Inferior parietal cortex (tissue), 1 donor: ENCODE measurements around the gene SOX12.
"Not testable (repeated sequence)": the region's sequence is repeated elsewhere in the genome, so short reads cannot be mapped to it uniquely, and the experiment has no call there.

Experiments
- DNase-seq: peaks from one replicate; pipeline ENCODE4 v3.0.0-alpha.2; 2016; ENCODE audit errors: extremely low spot score

Gene SOX12

DNA sequence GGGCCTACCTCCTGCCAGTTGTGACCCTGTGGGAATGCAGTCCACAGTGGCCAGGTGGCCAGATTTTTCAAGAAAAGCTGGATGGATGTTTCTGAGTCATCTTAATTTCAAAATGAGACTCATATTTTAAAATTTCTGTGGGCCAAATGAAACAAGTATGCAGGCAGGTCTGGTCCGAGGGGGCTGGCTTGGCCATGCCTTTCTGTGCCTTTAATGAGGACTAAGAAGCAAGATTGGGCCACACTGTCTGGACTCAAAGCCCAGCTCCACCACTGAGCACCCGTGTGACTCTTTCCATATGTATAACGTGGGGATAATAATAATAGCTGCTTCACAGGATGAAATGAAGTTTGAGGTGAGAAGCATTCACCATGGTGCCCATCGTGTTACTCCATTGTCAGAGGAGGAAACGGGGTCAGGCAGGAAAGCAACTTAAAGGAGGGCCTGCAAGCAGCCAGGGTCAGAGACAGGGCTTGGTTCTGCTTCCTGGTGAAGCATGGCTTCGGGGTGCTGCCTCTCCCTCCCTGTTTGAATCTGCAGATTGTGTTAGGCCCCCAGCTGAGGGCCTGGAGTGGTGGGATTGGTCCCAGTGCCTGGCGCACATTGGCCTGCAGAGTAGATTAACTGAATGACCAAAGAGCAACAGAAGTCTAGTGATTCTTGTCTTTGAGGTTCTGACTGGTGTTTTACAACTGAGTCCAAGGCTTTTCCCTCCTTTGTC is 3.8 kb downstream of the SOX12 start:
- no peak for DNase-seq

DNA sequence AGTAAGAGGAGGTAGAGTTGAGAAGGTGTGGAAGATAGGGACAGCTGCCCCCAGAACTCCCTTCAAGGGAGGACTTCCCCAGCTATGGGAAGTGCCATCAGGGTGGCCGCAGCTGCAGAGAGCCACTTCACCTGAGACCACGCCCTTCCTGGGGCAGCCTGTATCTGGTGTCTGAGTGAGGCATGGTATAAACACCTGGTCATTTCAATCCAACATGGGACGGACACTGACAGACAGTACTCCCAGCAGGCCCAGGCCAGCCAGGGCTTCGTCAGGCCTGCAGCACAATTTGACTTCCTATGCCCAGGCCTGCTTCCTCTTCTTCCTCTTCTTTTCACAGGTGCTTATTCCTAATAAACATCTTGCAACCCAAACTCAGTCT is 4.5 kb downstream of the SOX12 start:
- no peak for DNase-seq

DNA sequence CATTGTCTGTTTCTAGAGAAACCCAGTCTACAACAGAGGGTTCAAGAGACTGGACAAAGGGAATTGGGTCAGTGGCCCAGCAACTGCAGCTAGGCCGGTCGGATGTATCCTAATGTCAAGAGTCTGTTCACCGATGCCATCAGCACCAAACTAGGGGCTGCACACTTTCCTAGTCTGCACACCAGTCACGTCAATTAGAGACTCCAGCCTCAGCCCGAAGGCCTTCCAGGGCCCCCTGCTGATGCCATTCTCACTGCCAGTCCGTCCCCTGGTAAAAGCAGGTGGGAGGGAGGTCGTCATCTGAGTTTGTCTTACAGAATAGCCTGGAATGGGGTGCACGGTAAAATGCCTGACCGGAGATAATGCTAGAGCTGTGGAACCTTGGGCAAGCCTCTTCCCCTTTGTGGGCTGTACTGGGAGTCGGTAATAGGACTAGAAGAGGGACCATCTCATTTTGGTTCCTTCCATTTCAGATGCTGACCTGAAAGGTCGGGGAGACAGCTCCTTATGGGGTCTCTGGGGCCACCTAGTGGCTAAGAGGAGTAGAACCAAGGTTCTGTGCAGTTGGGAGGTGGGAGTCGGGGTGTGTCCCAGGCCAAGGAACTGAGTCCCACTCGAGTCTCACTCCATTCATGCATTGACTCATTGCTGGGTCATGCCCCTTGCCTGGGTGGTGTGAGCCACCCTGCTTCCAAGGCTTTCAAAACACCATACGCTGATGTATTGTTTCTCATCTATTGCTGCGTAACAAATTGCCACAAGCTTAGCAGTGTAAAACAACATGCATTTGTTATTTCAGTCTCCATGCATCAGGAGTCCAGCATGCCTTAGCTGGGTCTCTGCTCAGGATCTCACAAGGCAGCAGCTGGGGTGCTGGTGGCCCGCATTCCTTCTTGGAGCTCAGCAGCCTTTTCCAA is 5.1 kb downstream of the SOX12 start:
- DNase-seq, result peak; percentile 77

DNA sequence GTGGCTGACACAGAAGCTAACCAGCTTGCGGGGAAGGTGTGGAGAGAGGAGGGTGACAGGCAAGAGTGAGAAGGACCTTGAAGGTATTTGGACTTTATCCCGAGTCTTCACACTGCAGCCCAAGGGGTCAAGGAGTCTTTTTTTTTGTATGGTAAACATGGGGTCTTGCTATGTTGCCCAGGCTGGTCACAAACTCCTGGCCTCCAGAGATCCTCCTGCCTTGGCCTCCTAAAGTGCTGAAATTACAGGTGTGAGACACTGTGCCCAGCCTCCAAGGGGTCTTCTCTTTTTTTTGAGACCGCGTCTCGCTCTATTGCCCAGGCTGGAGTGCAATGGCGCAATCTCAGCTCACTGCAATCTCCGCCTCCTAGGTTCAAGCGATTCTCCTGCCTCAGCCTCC is 9.2 kb downstream of the SOX12 start:
- DNase-seq, result no peak

DNA sequence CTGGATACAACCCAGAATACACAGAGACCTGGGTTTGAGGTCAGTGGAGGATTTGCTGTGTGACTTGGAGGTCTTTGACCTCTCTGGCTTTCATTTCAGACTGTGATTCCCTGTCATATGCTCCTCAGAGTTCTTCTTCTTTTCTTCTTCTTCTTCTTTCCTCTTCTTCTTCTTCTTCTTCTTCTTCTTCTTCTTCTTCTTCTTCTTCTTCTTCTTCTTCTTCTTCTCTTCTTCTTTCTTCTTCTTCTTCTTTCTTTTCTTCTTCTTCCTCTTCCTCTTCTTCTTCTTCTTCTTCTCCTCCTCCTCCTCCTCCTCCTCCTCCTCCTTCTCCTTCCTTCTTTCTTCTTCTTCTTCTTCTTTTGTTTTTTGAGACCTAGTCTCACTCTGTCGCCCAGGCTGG is 10.7 kb downstream of the SOX12 start:
- DNase-seq, result not testable (repeated sequence)

DNA sequence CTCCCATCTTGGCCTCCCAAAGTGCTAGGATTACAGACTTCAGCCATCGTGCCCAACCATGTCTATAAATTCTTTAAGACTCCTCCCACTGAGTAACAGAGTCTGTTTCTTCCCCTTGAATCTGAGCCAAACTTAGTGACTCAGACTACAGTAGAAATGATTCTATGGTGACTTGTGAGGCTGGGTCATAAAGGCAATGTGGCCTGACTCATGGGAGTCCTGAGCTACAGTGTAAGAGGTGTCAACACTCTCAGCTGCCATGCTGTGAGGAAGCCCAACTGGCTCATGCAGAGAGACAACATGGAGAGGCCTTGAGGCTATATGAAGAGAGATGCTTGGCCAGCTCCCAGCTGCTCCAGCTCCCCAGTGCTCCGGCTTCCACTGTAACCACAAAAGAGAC is 16.3 kb downstream of the SOX12 start:
- no peak for DNase-seq

DNA sequence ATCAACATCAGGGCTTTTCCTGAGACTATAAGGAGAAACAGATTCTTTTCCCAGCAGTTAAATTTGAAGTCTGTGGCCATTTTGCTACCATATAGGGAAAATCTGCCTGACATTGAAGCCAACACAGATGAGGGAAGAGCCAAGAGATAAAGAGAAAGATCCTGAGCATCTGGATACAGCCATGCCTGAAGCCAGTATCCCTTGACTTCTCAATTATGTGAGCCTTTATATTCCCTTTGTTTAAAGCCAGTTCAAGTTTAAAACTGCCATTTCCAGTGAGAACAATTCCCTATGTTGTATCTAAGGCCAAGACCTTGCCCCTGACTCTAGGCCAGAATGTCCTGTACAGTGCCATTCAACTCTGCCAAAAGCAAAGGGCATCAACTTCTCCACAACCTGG is 17.8 kb downstream of the SOX12 start:
- no peak for DNase-seq

DNA sequence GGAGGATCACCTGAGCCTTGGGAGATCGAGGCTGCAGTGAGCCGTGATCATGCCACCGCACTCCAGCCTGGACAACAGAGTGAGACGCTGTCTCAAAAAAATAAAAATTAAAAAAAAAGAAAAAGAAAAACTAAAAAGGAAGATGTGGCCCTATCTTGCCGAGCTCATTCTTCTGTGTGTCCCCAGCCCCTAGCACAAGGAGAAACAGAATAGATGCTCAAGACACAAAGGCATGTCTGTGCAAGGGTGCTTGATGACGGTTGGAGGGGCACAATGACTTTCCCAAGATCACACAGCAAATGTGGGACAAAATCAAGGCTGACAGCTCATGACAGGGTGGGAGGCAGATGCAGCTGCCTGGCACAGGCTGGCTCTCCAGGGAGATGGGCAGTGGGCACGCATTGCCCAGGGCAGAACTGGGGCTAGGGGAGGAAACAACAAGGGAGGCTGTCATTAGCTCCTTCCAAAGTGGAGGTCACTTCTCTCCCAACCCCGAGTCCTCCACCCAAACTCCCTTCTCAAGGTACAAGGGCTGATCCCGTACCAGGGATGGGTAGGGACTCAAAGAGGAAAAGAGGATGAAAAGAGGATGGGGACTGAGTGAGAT is 20.8 kb downstream of the SOX12 start:
- no peak for DNase-seq

DNA sequence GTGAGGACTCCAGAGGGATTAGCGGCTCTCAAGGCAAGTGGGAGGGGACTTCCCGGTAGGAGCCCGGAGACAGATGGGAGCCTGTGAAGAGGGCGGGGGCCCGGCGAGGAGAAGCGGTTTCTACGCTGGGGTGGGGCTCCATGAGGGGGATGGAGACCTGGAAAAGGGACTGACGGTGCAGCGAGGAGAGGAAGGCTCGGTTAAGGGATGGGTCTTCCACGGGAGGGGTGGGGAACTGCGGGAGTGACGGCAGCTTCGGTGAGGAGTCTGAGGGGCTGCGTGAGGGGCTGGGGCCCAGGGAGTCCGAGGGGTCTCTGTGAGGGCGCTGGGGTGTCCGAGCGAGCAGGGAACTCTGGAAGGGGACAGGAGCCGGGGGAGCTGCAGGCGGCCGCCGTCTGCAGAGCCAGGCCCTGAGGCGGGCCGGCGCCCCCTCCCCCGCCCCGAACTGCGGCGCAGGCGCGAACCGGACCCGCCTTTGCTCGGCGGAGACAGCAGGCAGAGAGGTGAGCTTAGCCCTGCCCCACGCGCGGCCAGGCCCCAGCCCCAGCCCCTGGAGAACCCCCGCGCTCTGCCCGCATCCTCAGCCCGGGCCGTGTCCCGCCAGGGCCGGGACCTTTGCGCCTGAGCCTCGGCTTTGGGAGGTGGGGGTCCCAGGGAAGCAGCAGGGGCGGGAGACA is 21.4 kb downstream of the SOX12 start, which contains the start of gene NRSN2:
TSS of gene NRSN2 (plus strand) at position 472 of the 677 bp plus-strand sequence. CDS start 2,533 bp downstream, outside the sequence.
- DNase-seq, result peak; percentile 48

DNA sequence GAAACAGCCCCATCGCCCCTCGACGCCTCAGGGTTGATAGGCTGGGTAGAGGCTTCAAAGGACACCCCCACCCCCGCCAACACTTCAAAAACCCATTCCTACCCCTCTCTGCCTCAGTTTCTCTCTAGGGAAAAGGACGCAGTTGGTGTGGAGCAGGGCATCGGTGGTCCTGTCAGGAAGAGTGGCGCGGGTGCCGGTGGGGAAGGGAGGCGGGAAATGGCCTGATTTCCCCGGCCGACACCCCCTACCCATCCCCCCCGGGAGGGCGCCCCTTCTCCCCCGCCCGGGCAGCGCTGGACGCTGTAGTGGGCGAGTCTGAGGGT is 21.9 kb downstream of the SOX12 start:
- DNase-seq, result no peak

DNA sequence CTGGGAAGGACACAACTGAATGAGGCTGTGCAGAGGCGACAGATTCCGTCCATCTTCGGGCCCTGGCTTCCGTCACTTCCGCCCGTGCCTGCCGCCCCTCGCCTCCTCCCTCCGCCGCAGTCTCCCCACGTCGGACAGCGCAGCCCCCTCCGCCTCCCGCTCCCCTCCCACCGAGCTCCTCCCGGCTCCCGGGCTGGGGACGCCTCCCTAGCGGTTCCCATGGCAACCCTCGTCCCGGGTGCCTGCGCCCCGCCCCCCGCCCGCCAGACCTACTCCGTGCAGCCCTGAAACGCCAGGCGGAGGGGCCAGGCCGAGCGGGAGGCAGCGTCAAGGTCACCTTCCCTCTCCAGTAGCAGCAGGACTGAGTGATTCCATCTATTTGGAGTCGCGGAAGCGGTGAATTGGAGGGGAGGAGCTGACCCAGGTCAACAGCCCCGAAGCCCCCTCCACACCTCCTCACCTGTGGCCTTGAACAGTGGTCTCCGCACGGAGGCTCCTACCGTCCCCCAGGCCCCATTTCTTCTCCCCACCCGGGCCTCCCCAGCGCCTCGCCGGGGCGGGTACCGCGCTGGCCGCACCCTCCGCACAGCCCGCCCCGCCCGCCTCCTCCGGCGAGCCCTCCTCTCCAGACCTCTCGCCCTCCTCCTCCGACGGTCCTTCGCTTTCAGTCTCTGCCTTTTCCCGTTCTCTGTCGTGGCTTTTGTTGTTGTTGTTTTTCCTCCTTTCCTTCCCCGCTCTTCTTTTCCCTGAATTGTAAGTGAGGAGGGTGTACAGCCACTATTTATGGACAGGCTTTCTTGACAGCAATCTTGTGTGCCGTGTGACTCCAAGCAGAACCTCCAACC is 22.5 kb downstream of the SOX12 start:
- peak; percentile 87 for DNase-seq

DNA sequence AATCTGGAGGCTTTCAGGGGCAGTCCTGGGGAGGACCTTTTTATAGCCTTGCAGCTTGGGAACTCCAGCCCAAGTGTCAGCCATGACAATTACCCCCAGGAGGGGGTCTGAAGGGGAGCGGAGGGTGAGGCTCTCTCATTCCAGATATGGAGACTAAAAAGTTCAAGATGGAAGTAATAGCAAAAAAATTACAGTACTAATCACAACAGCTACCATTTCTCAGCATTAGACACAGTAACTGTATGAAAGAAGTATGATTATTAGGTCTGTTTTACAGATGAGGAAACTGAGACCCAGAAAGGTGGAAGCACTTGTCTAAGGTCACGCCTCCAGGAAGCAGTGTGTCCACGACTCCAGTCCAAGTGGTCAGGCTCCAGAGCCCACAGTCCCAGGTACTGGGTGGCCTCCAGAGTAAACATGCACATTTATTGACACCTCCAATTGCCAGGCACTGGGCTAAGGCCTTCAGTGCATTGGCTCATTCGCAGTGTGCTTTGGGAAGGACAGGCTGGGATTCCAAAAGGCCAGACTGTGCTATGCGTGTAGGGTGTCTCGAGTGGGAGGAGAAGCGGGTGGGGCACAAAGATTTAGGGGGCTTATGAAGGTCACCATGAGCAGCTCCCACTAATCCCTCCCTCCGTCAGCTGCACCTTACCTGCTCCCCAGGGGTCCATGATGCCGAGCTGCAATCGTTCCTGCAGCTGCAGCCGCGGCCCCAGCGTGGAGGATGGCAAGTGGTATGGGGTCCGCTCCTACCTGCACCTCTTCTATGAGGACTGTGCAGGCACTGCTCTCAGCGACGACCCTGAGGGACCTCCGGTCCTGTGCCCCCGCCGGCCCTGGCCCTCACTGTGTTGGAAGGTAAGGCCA is 23.9 kb downstream of the SOX12 start:
- DNase-seq, result no peak

DNA sequence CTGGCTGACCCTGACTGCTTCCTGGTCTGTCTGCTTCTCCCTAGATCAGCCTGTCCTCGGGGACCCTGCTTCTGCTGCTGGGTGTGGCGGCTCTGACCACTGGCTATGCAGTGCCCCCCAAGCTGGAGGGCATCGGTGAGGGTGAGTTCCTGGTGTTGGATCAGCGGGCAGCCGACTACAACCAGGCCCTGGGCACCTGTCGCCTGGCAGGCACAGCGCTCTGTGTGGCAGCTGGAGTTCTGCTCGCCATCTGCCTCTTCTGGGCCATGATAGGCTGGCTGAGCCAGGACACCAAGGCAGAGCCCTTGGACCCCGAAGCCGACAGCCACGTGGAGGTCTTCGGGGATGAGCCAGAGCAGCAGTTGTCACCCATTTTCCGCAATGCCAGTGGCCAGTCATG is 27.8 kb downstream of the SOX12 start:
- DNase-seq, result no peak

DNA sequence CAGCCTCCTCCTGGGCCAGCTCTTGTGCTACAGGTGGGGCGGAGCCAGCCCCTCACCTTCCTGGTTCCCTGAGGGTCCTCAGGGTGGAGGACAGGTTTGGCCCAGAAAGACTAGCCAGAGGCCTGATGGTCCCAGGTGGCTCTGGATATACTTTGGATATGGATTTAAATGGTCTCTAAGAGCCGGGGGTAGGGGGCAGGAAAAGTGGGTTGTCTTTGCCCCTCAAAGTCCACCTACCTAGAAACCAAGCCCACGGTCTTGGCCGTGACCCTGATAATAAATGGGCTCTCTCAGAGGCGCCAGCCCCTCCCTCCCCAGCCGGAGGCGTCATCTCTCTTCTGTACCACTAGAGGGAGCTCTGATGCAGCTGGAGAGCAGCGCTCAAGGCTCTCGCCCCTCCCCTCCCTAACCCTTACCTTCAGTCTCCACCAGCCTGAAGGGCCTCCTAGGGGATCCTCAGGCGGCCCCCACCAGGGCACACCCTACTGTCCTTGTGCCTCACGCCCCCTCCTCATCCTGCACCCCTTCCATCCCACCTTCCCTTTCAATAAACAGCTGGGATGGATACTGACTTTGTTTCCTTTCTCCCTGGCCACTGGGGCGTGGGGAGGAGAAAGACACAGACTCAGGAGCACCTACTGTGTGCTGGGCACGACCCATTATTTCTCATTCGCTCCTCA is 29.1 kb downstream of the SOX12 start:
- DNase-seq, result peak; percentile 93

DNA sequence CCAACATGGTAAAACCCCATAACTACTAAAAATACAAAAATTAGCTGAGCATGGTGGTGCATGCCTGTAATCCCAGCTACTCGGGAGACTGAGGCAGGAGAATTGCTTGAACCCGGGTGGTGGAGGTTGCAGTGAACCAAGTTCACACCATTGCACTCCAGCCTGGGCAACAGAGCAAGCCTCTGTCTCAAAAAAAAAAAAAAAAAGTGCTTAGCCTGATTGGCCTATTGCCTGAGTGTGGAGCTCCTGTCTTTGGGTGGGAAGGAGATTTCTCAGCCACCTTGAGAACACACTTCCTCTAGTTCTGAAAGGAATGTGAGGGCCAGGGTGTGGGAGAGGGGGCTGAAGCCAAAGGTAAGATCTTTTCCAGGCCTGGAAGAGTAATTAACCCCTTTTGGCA is 30.8 kb downstream of the SOX12 start:
- not testable (repeated sequence) for DNase-seq

DNA sequence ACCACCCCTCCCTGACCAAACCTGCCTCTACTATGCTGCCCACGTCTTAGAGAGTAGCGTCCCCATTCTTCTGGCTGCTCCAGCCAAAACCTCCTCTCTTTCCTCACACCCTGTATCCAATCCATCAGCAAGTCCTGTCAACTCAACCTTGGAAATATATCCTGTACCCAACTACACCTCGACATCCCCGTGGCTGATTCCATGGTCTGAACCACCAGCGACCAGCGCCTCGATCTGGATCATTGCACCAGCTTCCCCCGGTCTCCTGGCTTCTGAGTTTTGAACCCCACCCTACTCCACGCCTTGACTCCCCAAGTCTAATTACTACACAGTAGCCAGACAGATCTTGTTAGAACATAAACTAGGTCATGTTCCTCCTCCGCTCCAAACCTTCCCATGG is 31.4 kb downstream of the SOX12 start:
- DNase-seq, result no peak

DNA sequence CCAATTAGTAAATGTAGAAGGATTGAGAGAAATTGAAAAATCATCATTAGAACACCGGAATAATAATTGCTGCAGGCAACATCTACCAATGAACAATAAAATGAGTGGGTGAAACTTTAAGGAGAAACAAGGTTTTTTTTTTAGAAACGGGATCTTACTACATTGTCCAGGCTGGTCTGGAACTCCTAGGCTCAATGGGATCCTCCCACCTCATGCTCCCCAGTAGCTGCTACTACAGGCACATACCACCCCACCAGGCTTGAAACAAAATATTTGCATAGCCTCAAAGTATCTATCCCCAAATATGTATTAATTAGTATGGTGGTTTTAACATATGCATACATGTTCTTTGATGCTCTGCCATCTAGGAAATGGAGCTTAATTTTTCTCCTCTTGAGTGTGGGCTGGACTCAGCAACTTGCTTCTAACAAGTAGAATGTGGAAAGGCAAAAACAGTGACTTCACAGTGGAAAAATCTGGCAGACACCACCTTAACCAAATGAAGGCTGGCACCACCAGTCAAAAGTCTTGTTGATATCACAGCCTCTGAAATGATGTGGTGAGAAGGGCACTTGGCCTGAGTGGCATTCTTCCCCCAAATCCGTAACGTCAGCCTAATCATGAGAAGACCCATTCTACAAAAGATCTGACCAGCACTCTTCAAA is 33.7 kb downstream of the SOX12 start:
- no peak for DNase-seq

DNA sequence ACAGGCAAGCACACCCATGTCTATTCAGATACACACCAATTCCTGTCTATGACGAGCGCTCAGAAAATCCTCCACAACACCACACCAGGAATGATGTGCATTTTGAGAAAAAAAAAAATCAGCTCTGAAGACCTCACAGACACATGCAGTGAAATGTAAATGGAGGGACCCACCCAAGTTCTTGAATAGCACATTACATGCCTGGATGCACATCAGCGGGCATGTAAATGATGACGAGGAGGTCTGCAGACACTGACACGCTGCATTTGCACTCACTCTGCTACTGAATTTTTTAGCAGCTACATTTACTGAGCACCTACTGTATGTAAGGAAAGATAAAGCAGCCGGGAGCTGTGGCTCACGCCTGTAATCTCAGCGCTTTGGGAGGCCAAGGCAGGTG is 36.2 kb downstream of the SOX12 start:
- DNase-seq, result no peak
